Inferior parietal cortex (tissue), 1 donor: ENCODE measurements around the gene EEF2.
"Not testable (repeated sequence)": the region's sequence is repeated elsewhere in the genome, so short reads cannot be mapped to it uniquely, and the experiment has no call there.

Experiments used
- DNase-seq: peaks from one replicate; pipeline ENCODE4 v3.0.0-alpha.2; 2016; ENCODE audit errors: extremely low spot score

EEF2 gene

DNA sequence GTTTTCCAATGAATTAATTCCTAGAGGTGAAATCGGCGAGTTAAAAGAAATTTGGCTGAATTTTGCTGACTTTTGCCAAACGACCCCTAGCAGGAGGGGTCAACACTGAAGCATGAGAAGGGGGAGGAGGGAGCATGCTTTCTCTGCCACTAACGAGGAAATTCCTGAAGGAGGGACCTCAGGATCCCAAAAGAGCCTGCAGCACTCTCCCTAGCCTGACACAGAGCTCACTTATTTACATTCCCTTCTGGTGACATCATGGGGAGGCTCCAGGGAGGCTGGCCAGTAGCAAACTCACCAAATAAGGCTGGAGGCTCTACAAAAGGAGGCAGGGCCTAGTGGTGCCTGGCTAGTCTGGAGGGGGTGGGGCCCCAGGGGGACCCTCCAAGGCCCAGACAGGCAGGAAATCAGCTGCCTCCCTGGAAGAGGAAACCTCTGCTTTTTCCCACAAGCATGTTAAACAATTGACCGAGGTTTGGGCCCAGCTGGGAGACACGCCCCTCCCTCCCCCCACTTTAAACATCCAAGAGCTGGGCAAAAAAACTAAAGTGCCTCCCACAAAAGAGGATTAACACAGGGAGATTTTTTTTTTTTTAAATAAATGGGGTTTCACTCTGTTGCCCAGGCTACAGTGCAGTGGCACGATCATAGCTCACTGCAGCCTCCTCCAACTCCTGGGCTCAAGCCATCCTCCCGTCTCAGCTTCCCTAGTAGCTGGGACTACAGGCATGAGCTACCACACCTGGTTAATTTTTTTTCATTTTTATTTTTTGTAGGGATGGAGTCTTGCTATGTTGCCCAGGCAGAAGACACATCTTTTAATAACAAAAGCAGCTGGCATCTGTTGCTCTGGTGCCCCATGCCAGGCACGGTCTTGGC lies 16.5 kb downstream of the EEF2 start:
- DNase-seq, result no peak

DNA sequence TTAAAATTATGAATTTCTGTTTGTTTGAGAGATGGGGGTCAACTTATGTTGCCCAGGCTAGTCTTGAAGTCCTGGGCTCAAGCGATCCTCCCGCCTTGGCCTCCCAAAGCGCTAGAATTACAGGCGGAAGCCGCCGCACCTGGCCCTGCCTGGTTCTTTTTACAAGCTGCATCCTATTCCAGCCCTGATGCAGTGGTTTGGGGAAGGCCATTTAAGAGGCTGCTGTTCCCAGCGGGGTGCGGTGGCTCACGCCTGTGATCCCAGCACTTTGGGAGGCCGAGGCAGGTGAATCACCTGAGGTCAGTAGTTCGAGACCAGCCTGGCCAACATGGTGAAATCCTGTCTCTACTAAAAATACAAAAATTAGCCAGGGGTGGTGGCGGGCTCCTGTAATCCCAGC lies 17.3 kb downstream of the EEF2 start:
- DNase-seq, result not testable (repeated sequence)

DNA sequence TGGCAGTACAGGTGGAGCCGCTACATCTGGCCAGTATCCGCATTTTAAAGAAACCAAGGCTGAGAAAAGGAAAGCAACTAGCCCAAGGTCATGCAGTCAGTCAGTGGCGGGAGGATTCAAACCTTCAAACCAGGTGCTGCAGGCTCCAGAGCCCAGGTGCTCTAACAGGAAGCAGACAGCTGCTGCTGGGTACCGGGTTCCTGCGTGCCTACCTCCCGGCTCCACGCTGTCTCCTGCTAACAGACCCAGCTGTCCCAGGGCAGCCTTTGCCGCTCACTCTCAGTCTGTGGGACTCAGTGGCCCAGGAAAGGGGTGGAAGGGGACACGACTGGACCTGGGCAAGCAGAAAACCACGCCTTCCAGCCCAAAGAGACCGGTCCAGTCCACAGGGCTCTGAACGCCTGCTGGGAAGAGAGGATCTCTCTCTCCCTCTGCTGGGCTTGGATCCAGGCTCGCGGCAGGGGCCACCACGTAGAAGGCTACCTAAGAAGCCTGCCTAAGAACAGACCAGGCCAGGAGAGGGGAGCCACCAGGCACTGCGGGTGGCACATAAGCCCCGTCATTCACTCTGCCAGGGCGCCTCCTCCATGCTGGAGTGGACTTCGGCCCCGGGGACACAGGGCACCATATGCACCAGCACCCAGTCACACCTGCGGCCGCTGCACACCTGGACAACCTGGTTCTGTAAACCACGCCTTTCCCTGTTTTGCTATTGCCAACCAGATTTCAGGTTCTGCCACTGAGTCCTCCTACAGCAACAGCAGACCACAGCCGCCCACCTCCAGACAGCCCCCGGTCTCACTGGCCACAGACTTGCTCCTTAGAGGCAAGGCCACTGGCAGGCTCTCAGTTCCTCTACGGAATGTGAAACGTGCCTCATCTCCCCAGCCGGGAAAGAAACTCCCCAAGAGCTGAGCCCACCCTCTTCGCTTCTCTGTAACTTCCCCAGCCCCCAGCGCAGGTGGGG lies 18.9 kb downstream of the EEF2 start:
- no peak for DNase-seq

DNA sequence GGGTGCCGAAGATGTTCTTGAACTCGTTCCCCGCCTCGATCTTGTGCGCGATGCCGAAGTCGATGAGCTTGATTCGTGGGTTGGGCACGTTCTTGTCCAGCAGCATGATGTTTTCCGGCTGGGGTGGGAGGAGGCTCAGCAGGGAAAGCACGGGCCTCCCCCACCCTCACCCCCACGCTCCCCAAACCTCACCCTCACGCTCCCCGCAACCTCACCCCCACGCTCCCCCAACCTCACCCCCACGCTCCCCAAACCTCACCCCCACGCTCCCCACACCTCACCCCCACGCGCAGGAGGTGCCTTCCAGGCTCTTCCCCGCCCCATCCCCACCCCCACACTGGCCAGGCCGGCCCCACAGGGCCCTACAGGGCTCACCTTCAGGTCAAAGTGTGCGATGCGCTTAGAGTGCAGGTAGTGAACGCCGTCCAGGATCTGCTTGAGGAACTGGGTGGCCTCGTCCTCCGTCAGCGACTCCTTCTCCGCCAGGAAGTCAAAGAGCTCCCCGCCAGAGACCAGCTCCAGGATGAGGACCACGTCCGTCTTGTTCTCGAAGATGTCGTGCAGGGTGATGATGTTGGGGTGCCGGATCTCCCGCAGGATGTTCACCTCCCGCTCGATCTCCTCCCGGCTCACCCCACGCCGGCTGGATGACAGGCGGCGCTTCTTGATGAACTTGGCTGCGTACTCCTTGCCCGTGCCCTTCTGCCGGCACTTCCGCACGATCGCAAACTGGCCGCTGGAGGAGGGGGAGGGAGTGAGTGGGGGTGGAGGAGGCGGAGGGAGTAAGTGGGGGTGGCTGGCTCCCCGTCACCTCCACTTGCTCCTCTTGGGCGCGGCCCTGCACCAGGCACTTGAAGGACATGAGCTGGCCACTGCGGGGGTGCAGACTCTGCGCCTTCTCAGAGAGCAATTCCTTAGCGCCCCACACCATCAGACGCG lies 20.7 kb downstream of the EEF2 start:
- DNase-seq, result no peak

DNA sequence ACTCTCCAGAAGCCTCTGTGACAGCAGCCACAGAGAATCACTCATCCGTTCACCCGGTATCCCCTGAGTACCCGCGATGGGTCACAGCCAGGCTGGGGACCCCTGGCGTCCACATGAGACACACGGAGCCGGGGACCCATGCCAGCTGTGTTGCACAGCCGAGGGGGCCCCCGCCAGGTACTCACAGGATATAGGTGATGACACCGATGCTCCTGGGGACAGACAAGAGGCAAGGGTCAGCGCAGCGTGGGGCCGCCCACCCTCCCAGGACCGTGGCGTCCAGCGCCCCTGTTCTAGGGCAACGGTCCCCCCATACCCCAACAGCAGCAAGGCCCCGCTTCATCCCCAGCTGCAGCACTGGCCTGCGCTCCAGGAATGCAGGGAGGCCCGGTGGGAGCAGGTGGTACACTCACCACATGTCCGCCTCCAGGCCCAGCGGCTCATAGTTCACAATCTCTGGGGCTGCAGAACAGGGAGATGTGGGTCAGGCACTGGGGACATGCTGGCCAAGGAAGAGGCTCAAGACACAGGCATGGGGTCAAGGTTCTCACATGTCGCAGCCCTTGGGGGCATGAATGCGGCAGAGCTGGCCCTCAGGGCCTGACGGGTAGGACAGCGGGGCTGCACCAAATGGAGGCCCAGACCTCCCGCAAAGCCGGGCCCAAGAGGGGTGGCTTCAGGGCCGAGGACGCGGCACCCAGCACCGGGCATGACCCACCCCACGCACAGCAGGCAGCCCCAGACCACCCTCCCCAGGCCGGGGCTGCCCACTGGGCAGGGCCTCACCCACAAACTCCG lies 21.6 kb downstream of the EEF2 start:
- no peak for DNase-seq

DNA sequence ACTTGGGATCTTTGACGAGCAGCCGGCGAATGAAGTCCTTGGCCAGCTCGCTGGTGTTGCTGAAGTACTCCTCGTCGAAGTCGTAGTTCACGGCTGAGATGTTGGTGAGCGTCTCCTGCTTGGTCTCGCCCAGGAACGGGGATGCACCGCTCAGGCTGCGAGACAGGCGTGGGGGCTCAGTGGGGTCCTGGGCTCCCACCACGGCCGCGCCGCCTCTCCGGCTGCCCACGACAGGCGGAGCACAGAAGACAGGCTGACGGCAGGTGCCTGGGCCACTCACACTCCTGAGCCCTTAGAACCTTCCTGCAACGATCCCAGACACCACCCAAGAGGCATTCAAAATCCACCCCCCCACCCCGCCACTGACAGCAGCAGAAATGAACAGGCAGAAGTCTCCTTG lies 24.3 kb downstream of the EEF2 start:
- DNase-seq, result no peak

DNA sequence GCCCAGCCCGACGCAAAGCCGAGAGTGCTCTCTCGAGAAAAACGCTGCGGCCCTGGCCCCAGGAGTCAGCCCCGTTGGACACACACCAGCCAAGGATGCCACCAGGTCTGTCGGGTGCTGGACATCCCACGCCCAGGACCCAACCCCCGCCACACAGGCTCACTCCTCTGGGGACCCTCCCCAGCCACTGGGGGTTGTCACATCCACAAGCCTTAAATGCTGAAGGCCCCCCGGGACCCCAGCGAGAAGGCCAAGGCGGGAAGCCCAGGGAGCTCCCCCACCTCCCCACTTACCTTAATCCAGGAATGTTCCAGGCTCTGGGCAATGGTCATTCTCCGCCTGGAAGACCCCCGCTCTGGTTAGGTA lies 25.5 kb downstream of the EEF2 start:
- DNase-seq, result no peak

DNA sequence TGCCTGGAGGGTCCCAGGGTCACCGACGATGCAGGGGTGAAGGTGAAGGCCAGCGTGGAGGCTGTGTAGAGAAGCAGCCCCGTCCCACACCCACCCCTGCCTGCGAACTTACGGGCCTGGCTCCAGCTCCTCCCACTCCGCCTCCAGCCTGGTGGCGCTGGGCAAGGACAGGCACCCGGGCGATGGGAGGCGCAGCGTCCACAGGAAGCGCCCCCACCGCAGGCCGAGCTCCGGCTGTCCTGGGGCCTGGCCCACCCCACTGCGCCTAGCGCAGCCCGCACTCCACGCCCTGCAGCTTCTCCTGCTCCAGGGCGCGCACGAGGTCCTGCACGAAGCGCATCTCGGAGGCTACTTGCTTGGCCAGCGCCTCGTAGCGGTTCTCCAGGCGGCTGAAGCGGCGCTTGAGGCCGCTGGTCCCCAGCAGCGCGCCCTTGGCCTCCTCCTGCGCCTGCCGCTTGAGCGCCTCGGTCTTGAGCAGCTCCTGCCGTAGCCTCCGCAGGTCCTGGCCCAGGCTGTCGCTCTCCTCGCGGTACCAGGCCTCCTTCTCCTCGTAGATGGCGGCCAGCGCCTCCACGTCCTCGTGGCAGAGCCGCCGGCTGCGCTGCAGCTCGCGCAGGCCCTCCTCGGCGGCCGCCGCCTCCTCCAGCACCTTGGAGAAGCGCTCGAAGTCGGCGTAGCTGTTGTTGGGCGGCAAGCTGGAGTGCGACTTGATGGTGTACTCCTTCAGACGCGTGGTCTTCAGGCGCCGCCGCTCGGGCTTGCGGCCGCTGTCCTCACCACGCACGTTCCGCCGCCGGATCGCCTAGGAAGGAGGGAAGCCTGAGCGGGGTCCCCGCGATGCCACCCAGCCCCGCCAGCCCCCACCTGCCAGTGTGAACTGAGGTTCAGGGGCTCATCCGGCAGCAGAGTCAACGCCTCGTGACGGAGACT lies 26.2 kb downstream of the EEF2 start:
- DNase-seq, result no peak

DNA sequence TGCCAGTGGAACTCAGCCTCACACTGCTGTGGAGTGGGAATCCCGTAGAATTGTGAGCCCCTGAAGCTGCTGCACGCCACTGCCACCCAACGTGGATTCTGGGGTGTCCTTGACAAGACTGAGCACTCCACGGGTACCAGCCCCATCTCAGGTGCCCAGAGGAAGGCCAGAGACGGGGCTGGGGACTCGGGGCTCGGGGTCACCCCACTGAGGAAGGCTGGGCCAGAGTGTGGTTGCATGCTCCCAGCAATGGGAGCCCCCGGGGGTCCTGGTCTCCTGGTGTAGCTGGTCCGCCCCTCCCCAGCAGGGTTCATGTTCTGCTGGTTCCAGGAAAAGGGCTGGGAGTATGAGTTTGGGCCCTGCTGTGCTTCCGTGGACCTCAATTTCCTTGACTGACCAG lies 29.6 kb downstream of the EEF2 start:
- no peak for DNase-seq

DNA sequence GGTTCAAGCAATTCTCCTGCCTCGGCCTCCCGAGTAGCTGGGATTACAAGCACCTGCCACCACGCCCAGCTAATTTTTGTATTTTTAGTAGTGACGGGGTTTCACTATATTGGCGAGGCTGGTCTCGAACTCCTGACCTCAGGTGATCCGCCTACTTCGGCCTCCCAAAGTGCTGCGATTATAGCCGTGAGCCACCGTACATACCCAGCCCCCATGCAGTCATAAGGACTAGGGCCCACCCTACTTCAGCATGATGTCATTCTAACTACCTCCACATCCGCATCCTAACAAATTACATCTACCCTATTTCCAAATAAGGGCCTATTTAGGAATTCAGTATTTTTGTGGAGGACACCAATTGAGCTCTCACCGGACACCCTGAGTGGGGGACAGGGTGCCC lies 30.0 kb downstream of the EEF2 start:
- DNase-seq, result not testable (repeated sequence)

DNA sequence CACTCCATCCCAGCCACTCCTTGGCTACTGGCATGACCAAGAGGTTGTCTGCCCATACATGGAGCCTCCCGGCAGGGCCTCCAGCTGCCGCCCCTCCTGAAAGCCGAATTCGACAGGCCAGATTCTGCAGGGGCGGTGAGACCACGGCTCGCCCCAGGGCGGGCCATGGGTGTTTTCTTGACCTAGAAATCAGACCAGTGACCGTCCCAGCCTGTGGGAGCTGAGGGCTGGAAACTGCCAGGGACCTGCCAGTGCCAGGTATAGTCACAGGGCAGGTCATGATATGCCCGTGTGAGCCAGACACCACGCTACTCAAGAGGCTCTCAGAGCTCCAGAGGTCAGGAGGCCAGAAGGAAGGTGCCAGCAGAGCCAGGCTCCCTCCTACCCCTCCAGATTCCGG lies 31.2 kb downstream of the EEF2 start:
- DNase-seq, result no peak

DNA sequence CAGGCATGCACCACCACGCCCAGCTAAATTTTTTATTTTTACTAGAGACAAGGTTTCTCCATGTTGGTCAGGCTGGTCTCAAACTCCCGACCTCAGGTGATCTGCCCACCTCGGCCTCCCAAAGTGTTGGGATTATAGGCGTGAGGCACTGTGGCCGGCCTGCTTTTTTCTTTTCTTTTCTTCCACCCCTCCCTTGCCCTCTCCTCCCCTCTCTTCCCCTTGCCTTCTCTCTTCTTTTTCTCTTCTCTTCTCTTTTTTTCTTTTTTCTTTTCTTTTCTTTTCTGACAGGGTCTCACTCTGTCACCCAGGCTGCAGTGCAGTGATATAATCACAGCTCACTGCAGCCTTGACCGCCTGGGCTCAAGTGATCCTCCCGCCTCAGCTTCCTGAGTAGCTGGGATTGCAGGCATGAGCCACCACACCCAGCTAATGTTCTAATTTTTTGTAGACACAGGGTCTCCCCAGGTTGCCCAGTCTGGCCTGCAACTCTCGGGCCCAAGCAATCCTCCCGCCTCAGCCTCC lies 32.4 kb downstream of the EEF2 start:
- not testable (repeated sequence) for DNase-seq

DNA sequence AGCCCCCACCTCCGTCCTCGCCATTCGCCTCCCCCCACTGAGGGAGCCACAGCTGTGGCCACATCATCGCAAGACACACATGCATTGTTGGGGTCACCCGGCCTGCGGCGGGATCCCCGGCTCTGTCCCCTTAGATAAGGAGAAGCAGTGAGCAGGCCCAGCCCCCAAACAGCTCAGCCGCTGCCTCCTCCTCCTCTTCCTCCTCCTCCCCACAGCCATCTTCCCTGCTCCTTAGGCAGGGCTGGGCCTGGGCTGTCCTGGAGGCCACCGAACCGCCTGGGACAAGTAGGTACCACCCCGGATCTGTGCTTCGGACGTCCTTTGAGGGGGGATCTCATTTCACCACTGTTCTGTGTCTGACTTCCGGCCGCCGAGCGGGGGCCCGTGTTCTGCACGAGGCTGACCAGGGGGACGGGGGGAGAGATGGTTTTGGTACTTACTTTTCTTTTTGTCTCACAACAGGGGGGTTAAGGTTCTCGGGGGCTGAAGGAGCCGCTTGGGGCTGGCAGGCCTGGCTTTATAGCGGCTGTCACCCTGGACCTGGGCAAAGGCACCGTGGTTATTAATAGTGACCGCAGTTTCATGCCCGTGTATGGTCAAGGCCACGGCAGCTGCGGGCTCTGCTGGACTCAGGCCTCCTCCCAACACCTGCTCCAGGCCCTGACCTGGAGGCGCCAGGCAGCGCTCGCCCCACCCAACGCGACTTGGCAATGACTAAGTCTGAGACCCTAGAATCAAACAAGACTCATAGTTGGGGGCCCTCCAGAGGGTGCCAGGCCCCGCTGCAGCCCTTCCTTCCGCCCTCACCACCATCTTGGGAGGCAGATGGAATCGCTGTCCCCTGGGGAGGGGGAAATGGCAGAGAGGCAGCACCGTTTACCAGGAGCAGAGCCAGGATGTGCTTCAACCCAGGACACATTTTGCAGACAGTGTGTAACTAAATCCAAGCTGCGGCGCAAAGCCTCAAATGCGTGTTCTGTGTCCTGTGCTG lies 34.1 kb downstream of the EEF2 start:
- DNase-seq, result no peak

DNA sequence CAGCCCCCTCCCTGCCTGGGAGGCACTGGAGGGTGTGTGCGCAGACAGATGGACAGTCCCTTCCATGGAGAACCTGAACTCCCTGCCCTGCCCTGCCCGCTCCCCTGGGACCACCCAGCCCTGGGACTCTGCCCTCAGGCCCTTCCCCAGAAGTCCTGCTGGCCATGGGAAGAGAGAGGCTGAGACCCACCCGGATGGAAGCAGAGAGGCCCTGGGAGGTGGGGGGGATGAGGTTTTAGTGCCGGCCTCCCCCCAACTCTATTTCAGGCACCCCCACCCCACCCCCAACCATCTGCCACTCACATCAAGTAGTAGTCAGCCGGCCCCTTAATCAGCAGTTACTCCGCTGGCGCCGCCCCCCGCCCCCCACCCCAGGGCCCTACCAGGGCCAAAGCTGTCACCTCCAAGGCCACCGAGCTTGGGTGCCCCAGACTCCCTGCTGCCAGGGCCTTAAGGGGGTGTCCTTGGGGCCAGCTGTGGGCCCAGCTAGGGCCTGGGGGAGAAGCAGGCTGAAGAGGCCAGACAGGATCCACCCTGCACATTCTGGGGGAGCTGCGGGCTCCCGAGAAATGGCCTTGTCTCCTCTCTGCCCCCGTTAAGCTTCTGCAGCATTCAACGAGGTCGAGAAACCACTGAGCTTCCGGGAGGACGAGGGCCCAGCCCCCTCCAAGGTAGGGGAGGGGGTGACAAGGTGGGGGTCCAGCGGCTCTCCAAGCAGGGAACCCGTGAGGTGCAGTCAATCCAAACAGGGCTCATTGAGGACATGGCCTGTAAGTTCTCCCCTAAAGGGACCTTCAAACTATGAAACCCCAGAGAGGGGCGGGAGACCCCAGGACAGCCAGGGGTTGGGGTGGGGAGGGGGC lies 35.0 kb downstream of the EEF2 start:
- DNase-seq, result no peak

DNA sequence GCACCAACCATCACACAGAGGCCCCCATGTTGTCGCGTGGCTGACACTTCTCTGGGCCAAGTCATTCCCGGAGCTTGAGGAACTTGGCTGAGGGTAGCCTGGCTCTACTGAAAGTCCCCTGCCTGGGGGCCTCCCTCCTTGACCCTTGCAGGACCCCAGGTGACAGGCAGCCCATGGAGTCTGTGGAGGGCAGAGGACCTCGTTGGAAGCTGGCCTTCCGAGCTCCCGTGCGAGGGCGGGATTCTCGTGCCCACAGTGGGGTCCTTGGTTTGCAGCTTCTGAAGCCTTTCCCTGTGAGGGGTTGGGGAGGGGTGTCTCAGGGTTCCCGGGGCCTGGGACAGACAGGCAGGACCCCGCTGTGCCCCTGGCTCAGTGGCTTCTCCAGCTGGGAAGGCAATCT lies 36.0 kb downstream of the EEF2 start:
- DNase-seq, result no peak

DNA sequence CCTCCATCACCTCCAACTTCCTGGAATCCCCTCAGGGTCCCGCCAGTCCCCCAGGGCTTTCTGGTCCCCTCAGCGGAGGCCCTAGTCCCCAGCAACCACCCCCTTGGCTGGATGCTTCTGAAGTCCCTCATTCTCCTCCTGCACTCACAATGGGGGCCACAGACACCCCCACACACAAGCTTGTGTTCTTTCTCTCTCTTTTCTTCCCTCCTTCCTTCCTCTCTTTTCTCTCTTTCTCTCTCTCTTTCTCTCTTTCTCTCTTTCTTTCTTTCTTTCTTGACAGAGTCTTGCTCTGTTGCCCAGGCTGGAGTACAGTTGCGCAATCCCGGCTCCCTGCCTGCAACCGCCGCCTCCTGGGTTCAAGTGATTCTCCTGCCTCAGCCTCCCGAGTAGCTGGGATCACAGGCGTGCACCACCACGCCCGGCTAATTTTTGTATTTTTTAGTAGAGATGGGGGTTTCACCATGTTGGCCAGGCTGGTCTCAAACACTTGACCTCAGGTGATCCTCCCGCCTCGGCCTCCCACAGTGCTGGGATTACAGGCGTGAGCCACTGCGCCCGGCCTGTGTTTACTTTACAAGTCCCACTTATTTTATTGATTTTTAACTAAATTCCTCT lies 37.8 kb downstream of the EEF2 start:
- not testable (repeated sequence) for DNase-seq

DNA sequence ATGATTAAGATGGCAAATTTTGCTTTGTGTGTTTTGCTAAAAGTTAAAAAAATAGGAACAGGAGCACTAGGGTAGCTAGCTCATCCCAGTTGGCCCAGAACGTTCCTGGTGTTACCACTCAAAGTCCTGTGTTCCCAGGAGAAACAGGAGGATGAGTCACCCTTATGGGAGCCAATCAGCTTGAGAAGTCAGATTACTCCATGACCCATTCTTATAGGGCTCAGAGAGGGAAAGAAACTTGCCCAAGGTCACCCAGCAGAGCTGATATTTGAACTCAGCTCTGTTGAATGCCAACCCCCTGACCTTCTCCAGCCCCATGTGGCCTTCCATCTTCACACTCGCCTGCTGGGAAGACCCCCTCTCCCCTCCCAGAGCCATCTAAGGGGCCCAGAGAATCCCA lies 39.4 kb downstream of the EEF2 start:
- DNase-seq, result no peak
